ENCODE results near the gene TNFAIP8L3. TPM values are rescaled to one million over a fixed set of nuclear protein-coding genes. Genes with fewer than 3 reads are reported as not detected.

The TNFAIP8L3 gene
- total and polyA plus RNA-seq, 4 donors: 3.8 to 8.2 (median 6.8) TPM

- no peak for DNase-seq (ENCODE audit: low read depth in 4 of 6, low spot score in 6 of 6)
- Histone ChIP-seq H3K27me3 (ENCODE audit: control insufficient read depth, insufficient read depth, low read length) (peaks cover 2% of the 10 kb centered on the region), H3K4me3 (ENCODE audit: low read depth, low read length) (no peak overlapping the region), H3K36me3 (ENCODE audit: control insufficient read depth, insufficient read depth, low read length) (no peaks in the 10 kb centered on the region), H3K4me1 (ENCODE audit: control insufficient read depth, insufficient read depth, low read length) (no peaks in the 10 kb centered on the region), H3K27ac (ENCODE audit: low read depth, low read length) (no peak overlapping the region), H3K9me3 (ENCODE audit: control insufficient read depth, insufficient read depth, low read length) (no peaks in the 10 kb centered on the region)
- 56% methylated on average over 2 of the region's 4 CpGs for WGBS (ENCODE audit: insufficient coverage)
Observed at GRCh38 chr15:51105430-51106016, 10.8 kb upstream of the TNFAIP8L3 start.

DNA sequence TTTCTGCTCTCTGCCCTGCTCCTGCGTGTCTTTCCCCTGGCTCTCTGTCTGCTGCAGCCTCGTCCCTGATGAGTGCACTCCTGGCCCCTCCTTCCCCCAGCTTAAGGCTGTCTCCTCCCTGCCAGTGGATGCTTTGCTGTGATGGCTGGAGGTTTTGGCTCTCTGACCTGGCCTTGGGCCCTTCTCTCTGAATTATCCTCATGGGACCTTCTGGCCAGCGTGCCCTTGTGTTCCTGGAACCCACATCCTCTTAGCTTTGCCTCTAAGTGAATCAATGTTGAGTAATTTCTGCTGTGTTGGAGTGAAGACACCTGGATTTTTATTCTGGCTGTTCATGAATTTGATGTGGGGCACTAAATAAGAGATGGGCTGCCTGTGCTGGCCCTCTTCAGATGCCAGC lies 9.8 kb upstream of the TNFAIP8L3 start:
- no peaks in the 10 kb centered on the region for H3K36me3 ChIP-seq (ENCODE audit: control insufficient read depth, insufficient read depth, low read length)
- 42% methylated on average over 3 of the region's 3 CpGs for WGBS (ENCODE audit: insufficient coverage)
- peaks cover 2% of the 10 kb centered on the region for H3K27me3 ChIP-seq (ENCODE audit: control insufficient read depth, insufficient read depth, low read length)
- no peaks in the 10 kb centered on the region for H3K4me1 ChIP-seq (ENCODE audit: control insufficient read depth, insufficient read depth, low read length)
- no peak for DNase-seq (ENCODE audit: low read depth in 4 of 6, low spot score in 6 of 6)
- H3K27ac ChIP-seq (ENCODE audit: low read depth, low read length): no peak overlapping the region
- no peaks in the 10 kb centered on the region for H3K9me3 ChIP-seq (ENCODE audit: control insufficient read depth, insufficient read depth, low read length)
- no peak overlapping the region for H3K4me3 ChIP-seq (ENCODE audit: low read depth, low read length)

DNA sequence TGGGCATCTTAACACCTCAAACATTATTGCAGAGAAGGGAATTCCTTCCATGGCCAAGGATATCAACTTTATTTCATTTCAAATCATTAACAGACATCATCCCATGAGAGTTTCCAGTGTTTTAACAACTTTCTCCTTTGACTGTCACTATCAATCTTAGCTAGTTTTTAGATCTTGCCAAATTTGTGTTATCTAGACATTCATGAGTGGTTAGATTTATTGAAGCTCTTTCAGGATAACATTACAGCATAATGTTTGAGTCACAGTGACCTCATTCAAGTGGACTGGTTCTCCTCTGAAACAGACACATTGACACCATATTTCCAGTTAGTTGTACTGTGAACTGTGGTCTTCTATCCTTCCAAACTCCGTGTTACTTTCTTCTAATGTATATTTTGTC lies 8.6 kb upstream of the TNFAIP8L3 start:
- H3K4me3 ChIP-seq (ENCODE audit: low read depth, low read length): no peak overlapping the region
- peaks cover 2% of the 10 kb centered on the region for H3K27me3 ChIP-seq (ENCODE audit: control insufficient read depth, insufficient read depth, low read length)
- no peak overlapping the region for H3K27ac ChIP-seq (ENCODE audit: low read depth, low read length)
- H3K4me1 ChIP-seq (ENCODE audit: control insufficient read depth, insufficient read depth, low read length): no peaks in the 10 kb centered on the region
- no peaks in the 10 kb centered on the region for H3K36me3 ChIP-seq (ENCODE audit: control insufficient read depth, insufficient read depth, low read length)
- no peak for DNase-seq (ENCODE audit: low read depth in 4 of 6, low spot score in 6 of 6)
- no peaks in the 10 kb centered on the region for H3K9me3 ChIP-seq (ENCODE audit: control insufficient read depth, insufficient read depth, low read length)
- no CpG with 5 or more reads among the region's 1 CpG for WGBS (ENCODE audit: insufficient coverage)

- H3K27ac ChIP-seq (ENCODE audit: low read depth, low read length): no peak overlapping the region
- no peaks in the 10 kb centered on the region for H3K4me1 ChIP-seq (ENCODE audit: control insufficient read depth, insufficient read depth, low read length)
- no peaks in the 10 kb centered on the region for H3K9me3 ChIP-seq (ENCODE audit: control insufficient read depth, insufficient read depth, low read length)
- WGBS (ENCODE audit: insufficient coverage): 87% methylated on average over 8 of the region's 9 CpGs
- H3K27me3 ChIP-seq (ENCODE audit: control insufficient read depth, insufficient read depth, low read length): peaks cover 13% of the 10 kb centered on the region
- no peak overlapping the region for H3K4me3 ChIP-seq (ENCODE audit: low read depth, low read length)
- no peak for DNase-seq (ENCODE audit: low read depth in 4 of 6, low spot score in 6 of 6)
- H3K36me3 ChIP-seq (ENCODE audit: control insufficient read depth, insufficient read depth, low read length): no peaks in the 10 kb centered on the region
Observed at GRCh38 chr15:51100785-51101489, 6.2 kb upstream of the TNFAIP8L3 start.

- Histone ChIP-seq H3K4me1 (ENCODE audit: control insufficient read depth, insufficient read depth, low read length) (peaks cover 7% of the 10 kb centered on the region), H3K27me3 (ENCODE audit: control insufficient read depth, insufficient read depth, low read length) (peaks cover 24% of the 10 kb centered on the region), H3K27ac (ENCODE audit: low read depth, low read length) (no peak overlapping the region), H3K9me3 (ENCODE audit: control insufficient read depth, insufficient read depth, low read length) (no peaks in the 10 kb centered on the region), H3K36me3 (ENCODE audit: control insufficient read depth, insufficient read depth, low read length) (no peaks in the 10 kb centered on the region), H3K4me3 (ENCODE audit: low read depth, low read length) (no peak overlapping the region)
- no peak for DNase-seq (ENCODE audit: low read depth in 4 of 6, low spot score in 6 of 6)
Observed at GRCh38 chr15:51099185-51099584, 4.5 kb upstream of the TNFAIP8L3 start.

DNA sequence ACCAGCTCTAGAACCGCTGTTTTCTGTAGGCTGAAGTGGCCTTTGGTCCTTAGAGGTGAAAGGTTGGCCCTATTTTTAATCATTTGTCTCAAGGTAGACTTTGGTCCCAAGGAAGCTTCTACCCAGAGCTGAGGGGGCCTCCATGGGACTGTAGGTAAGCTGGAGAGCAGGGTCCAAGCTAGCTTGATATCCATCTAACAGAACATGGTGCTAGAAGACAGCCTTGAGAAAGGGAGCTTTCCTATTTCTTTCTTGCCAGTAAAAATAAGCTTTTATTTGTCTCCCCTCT lies 3.6 kb upstream of the TNFAIP8L3 start:
- peaks cover 30% of the 10 kb centered on the region for H3K27me3 ChIP-seq (ENCODE audit: control insufficient read depth, insufficient read depth, low read length)
- H3K36me3 ChIP-seq (ENCODE audit: control insufficient read depth, insufficient read depth, low read length): no peaks in the 10 kb centered on the region
- H3K4me3 ChIP-seq (ENCODE audit: low read depth, low read length): no peak overlapping the region
- no peaks in the 10 kb centered on the region for H3K9me3 ChIP-seq (ENCODE audit: control insufficient read depth, insufficient read depth, low read length)
- H3K4me1 ChIP-seq (ENCODE audit: control insufficient read depth, insufficient read depth, low read length): peaks cover 16% of the 10 kb centered on the region
- WGBS (ENCODE audit: insufficient coverage): 91% methylated on average over 1 of the region's 1 CpG
- DNase-seq (ENCODE audit: low read depth in 4 of 6, low spot score in 6 of 6): no peak
- no peak overlapping the region for H3K27ac ChIP-seq (ENCODE audit: low read depth, low read length)

DNA sequence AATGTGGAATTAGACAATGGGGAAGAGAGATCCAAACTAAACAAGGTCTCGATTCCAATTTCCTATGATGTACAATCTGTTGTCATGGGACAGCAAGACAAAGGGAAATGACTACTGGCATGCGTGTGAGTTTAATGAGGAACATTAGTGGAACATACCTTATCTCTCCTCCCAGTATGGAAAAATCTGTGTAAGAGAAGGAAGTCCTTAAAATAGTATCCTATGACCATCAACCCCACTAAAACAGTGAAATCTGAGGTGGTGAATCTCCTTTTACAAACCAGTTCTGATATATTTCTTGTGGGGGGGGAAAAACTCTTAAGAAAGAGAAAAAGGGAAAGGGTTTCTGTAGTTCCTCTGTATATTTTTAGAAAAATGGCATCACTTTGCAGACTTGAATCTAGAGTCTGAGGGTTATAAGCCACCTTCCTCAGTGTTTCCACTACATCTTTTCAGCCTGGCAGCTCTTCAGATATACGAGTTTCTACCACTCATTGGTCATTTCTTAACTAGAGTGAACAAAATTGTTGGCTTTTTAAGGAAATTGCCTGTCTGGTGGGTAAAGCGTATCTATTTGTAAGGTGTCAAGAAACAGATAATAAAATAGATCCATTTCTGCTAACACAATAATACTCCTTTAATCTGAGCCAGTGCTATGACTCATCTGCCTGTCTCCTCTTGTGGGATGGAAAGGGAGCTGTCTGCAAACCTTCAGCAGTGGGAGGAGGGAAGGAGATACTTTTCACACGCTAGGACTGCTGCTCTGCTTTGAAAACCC lies 3.0 kb upstream of the TNFAIP8L3 start:
- Histone ChIP-seq H3K4me3 (ENCODE audit: low read depth, low read length) (no peak overlapping the region), H3K4me1 (ENCODE audit: control insufficient read depth, insufficient read depth, low read length) (peaks cover 17% of the 10 kb centered on the region), H3K9me3 (ENCODE audit: control insufficient read depth, insufficient read depth, low read length) (no peaks in the 10 kb centered on the region), H3K27ac (ENCODE audit: low read depth, low read length) (no peak overlapping the region), H3K36me3 (ENCODE audit: control insufficient read depth, insufficient read depth, low read length) (no peaks in the 10 kb centered on the region), H3K27me3 (ENCODE audit: control insufficient read depth, insufficient read depth, low read length) (peaks cover 35% of the 10 kb centered on the region)
- WGBS (ENCODE audit: insufficient coverage): 75% methylated on average over 1 of the region's 5 CpGs
- no peak for DNase-seq (ENCODE audit: low read depth in 4 of 6, low spot score in 6 of 6)

- no CpG with 5 or more reads among the region's 1 CpG for WGBS (ENCODE audit: insufficient coverage)
- peaks cover 36% of the 10 kb centered on the region for H3K27me3 ChIP-seq (ENCODE audit: control insufficient read depth, insufficient read depth, low read length)
- H3K4me1 ChIP-seq (ENCODE audit: control insufficient read depth, insufficient read depth, low read length): peaks cover 17% of the 10 kb centered on the region
- no peaks in the 10 kb centered on the region for H3K36me3 ChIP-seq (ENCODE audit: control insufficient read depth, insufficient read depth, low read length)
- no peaks in the 10 kb centered on the region for H3K9me3 ChIP-seq (ENCODE audit: control insufficient read depth, insufficient read depth, low read length)
- H3K27ac ChIP-seq (ENCODE audit: low read depth, low read length): no peak overlapping the region
- no peak overlapping the region for H3K4me3 ChIP-seq (ENCODE audit: low read depth, low read length)
- no peak for DNase-seq (ENCODE audit: low read depth in 4 of 6, low spot score in 6 of 6)
Observed at GRCh38 chr15:51096976-51097375, 2.3 kb upstream of the TNFAIP8L3 start.

DNA sequence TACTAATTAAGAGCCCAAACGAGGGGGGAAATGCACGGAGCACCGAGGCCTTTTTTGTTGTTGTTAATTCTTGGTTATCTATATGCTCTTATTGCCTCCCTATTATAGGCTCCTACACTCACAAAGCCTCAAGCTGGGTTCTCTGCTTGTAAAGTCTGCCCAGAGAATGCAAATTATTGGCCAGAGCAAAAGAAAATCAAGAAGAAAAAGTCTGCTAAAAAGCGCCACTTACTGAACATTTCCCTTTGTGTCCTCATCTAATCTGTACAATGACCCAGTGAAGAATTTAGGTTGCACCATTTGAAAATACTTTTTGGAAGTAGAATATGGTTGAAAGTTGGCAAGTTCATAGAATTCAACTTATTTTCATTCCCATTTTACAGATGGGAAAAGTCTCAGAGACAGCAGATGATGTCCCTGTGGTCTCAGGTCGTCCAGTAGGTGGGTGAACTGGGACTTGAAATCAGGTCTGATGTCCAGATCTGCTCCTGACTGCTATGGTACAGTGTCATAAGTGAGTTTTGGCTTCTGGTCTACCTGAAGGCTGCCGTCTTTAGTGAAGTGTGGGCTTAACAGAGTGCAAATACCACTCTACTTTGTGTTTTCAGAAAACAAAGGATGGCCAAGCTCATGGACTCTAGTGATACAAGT lies 1.1 kb upstream of the TNFAIP8L3 start:
- H3K4me3 ChIP-seq (ENCODE audit: low read depth, low read length): no peak overlapping the region
- peaks cover 36% of the 10 kb centered on the region for H3K27me3 ChIP-seq (ENCODE audit: control insufficient read depth, insufficient read depth, low read length)

More for the DNA sequence above, 1.1 kb upstream of the TNFAIP8L3 start:
- 100% methylated on average over 1 of the region's 6 CpGs for WGBS (ENCODE audit: insufficient coverage)
- Histone ChIP-seq H3K4me1 (ENCODE audit: control insufficient read depth, insufficient read depth, low read length) (peaks cover 17% of the 10 kb centered on the region), H3K9me3 (ENCODE audit: control insufficient read depth, insufficient read depth, low read length) (no peaks in the 10 kb centered on the region), H3K27ac (ENCODE audit: low read depth, low read length) (no peak overlapping the region), H3K36me3 (ENCODE audit: control insufficient read depth, insufficient read depth, low read length) (no peaks in the 10 kb centered on the region)
- no peak for DNase-seq (ENCODE audit: low read depth in 4 of 6, low spot score in 6 of 6)
